Measurements from ENCODE around the gene HOXD11.

The HOXD11 gene

GRCh38 chr2:176106581-176107539 is at the start of gene HOXD11:
Gene HOXD11, plus strand, starts transcription at chr2:176107280. Its CDS starts 76 bp downstream, at chr2:176107356.
- DNase-seq, result no peak

GRCh38 chr2:176063958-176064357 is 43.1 kb upstream of the HOXD11 start:
- DNase-seq, result no peak

GRCh38 chr2:176066645-176067588 is 40.2 kb upstream of the HOXD11 start:
- DNase-seq, result no peak

- DNase-seq, result no peak
Measured at GRCh38 chr2:176067589-176068418, 39.3 kb upstream of the HOXD11 start.

- no peak for DNase-seq
Measured at GRCh38 chr2:176068419-176068832, 38.7 kb upstream of the HOXD11 start.

- no peak for DNase-seq
Measured at GRCh38 chr2:176071330-176072291, 35.5 kb upstream of the HOXD11 start.

GRCh38 chr2:176072292-176072669 is 34.8 kb upstream of the HOXD11 start:
- no peak for DNase-seq

GRCh38 chr2:176072951-176073904 is 33.9 kb upstream of the HOXD11 start:
- DNase-seq, result no peak

- no peak for DNase-seq
Measured at GRCh38 chr2:176074919-176075425, 32.1 kb upstream of the HOXD11 start.

- no peak for DNase-seq
Measured at GRCh38 chr2:176075481-176075880, 31.6 kb upstream of the HOXD11 start.

GRCh38 chr2:176076063-176076462 is 31.0 kb upstream of the HOXD11 start:
- DNase-seq, result no peak

- no peak for DNase-seq
Measured at GRCh38 chr2:176076796-176077195, 30.3 kb upstream of the HOXD11 start.

- no peak for DNase-seq
Measured at GRCh38 chr2:176078541-176079284, 28.4 kb upstream of the HOXD11 start.

- no peak for DNase-seq
Measured at GRCh38 chr2:176079285-176079830, 27.7 kb upstream of the HOXD11 start.

- DNase-seq, result no peak
Measured at GRCh38 chr2:176079831-176080539, 27.1 kb upstream of the HOXD11 start.

- DNase-seq, result no peak
Measured at GRCh38 chr2:176080540-176081375, 26.3 kb upstream of the HOXD11 start.

- DNase-seq, result no peak
Measured at GRCh38 chr2:176081376-176081836, 25.7 kb upstream of the HOXD11 start.
